WTC11 (cell line): ENCODE measurements around the gene PCDHGA6.

Experiments
- IRF2 ChIP-seq: sonication (generic); formaldehyde crosslinking; IDR thresholded peaks from 2 replicates; pipeline ENCODE4 v1.8.0; 2022; ENCODE audit warnings: low read depth, missing genetic modification reagents, borderline replicate concordance
- RELA ChIP-seq: sonication (generic); formaldehyde crosslinking; IDR thresholded peaks from 2 replicates; pipeline ENCODE4 v1.8.1; 2022; ENCODE audit warnings: missing genetic modification reagents, mild to moderate bottlenecking, borderline replicate concordance
- TF ChIP-seq, protein P1 (sequence below): fragments of 200-600 bp; IDR thresholded peaks from 2 replicates; pipeline ENCODE4 v1.8.0; 2022; ENCODE audit warnings: antibody characterized with exemption

DNA sequence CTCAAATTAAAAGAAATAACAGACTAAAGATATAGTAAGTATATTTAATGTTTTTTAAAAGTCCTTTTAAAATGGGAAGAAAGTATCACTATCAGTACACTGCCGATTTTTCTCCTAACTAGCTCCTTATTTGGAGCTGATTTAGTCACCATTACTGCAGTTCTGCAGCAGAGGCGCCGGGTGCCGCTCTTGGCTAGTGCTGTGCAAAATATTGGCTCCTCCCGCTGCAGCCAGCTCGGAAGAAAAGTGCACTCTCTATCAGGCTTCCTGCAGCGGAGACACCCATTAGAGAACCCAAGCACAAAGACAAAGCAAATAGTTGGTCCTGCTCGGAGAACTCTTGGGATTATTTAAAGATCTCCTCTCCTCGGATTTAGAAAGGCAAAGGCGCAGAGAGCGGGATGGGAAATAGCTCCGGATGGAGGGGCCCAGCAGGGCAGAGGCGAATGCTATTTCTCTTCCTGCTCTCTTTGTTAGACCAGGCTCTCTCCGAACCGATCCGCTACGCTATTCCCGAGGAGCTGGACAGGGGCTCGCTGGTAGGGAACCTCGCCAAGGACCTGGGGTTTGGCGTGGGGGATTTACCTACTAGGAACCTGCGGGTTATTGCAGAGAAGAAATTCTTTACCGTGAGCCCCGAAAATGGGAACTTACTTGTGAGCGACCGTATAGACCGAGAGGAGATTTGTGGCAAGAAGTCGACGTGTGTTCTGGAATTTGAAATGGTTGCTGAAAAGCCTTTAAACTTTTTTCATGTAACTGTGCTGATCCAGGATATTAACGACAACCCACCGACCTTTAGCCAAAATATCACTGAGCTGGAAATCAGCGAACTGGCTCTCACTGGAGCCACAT lies 3.5 kb upstream of the PCDHGA6 start, which contains the start of gene PCDHGB3:
- TF ChIP-seq IRF2 (CRISPR knock-in tag) = no peak
- TF ChIP-seq, protein P1, sequence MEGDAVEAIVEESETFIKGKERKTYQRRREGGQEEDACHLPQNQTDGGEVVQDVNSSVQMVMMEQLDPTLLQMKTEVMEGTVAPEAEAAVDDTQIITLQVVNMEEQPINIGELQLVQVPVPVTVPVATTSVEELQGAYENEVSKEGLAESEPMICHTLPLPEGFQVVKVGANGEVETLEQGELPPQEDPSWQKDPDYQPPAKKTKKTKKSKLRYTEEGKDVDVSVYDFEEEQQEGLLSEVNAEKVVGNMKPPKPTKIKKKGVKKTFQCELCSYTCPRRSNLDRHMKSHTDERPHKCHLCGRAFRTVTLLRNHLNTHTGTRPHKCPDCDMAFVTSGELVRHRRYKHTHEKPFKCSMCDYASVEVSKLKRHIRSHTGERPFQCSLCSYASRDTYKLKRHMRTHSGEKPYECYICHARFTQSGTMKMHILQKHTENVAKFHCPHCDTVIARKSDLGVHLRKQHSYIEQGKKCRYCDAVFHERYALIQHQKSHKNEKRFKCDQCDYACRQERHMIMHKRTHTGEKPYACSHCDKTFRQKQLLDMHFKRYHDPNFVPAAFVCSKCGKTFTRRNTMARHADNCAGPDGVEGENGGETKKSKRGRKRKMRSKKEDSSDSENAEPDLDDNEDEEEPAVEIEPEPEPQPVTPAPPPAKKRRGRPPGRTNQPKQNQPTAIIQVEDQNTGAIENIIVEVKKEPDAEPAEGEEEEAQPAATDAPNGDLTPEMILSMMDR = no peak
- TF ChIP-seq RELA (CRISPR knock-in tag) = no peak
